8988T (cell line): ENCODE measurements around the gene EXPH5.

Experiments
- DNase-seq: peaks from one replicate; pipeline ENCODE4 v3.0.0; 2011

The EXPH5 gene

DNA sequence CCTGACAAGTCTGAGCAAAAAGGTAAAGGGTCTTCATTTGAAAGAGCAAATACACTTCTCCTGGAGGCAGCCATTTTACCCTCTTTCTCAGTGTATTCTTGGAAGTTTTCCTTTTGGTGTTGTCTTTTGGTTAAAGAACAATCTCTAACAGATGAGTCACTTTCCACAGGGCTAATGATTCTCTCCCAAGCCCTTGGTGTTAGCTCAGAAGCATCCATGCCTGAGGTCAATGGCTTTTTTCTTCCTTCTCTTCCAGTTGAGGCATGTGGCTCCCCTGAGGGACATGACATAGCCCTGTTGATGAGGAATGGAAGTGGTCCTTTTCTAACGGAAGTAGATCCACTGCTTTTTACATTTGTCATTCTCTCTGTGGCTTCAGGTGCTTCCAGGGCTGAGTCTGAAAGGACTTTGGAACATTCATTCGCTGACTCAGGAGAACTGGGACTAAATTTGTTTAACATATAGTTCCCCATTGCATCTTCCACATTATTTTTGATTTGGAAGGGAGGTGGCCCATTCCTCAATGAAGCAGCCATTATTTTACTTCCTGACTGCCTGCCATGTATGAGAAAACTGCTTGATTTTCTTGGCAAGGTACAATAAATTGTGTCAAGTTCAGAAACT is 81.6 kb downstream of the EXPH5 start:
- no peak for DNase-seq

GRCh38 chr11:108508653-108509593 is 84.6 kb downstream of the EXPH5 start:
- no peak for DNase-seq

DNA sequence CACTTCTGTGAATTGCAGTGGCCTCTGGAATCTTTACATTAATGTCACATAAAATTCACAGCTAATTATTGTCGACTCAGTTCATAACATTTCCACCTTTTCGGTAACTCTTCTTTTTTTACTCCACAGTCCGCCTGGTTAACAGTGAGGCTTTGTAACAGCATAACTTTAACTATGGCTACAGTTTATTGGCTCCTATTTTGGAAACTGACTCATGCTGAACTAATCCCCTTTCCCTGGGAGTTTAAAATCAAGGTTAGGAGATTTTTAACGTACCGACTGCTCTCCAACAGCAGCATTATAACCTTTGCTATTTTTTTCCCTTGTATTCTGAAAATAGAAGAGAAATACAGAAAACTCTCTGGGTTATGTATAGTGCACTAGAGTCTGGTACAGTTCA is 92.2 kb downstream of the EXPH5 start:
- no peak for DNase-seq

GRCh38 chr11:108500721-108501120 is 92.8 kb downstream of the EXPH5 start:
- no peak for DNase-seq

DNA sequence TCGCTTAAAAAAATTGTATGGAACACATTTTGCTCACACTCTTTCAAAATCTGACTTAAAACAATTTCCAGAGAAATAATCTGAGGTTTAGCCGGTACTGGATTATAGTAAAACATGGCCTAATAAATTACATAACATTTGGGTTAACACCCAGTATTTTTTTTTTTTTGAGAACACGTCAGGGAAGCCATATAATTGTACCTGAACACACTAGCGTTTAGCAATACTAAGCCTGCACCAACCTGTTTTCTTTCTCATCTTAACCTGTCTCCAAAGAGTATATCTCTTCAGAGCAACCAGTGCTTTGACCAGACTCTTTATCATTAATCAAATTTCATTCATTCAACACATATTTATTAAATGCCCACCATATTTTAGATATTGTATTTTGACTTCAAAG is 93.4 kb downstream of the EXPH5 start:
- no peak for DNase-seq

DNA sequence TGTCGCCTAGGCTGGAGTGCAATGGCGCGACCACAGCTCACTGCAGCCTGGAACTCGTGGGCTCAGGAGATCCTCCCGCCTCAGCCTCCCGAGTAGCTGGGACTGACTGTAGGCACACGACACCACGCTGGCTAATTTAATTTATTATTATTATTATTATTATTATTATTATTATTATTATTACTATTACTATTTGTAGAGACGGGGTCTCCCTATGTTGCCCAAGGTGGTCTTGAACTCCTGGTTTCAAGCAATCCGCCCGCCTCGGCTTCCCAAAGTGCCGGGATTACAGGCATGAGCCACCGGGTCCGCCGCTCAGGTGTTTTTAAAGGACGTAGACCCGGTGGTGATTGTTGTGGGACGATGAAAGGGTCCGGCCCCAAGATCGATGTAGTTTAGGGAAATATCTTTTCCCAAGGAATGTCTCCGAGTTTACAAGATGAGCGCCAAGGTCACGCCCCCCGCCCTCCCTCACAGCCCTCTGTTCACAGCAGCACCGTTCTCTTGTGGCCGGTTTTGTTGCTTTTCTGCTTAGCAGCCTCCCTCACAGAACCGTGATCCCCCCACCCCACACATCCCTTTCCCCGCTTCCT is 94.7 kb downstream of the EXPH5 start:
- no peak for DNase-seq

DNA sequence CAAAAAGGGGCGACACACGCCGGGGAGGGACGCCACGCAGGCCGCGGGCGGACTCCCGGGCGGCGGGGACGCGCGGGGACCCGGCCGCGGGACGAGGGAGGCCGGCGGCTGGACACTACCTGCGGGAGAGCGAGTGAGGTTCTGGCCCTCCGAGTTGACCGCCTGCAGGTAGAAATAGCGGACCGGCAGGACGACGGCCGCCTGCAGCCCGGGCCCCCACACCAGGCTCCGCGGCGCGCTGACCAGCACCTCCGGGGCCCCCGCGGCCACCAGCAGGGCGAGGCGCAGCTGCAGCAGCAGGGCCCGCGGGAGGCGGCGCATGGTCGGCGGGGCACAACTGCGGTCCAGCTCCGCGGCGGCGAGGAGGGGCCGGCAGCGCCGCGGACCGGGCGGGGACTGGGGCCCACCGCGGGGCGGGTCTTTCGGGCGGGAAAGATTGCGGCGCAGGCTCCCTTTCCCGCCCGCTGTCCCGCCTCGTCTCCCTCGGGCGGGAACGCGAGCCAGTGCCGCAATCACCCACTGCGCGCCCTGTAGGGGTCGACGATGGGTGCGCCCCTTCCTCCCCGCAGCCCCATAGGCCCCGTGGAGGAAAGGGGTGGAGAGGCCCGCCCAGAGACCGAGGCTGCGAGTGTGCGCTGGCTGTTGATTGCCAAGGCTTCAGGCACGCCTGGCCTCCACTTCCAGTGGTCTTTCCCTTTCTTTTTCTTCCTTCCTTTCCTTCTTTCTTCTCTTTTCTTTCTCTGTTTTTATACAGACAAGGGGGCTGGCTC is 95.3 kb downstream of the EXPH5 start, which contains the start of gene POGLUT3:
POGLUT3 (minus strand) TSS at position 339 of the 770 bp plus-strand sequence; CDS start at position 321, 18 bp downstream.
- peak; percentile 79 for DNase-seq

- DNase-seq: peak; percentile 83
Measured at GRCh38 chr11:108497317-108498045, 96.1 kb downstream of the EXPH5 start.

DNA sequence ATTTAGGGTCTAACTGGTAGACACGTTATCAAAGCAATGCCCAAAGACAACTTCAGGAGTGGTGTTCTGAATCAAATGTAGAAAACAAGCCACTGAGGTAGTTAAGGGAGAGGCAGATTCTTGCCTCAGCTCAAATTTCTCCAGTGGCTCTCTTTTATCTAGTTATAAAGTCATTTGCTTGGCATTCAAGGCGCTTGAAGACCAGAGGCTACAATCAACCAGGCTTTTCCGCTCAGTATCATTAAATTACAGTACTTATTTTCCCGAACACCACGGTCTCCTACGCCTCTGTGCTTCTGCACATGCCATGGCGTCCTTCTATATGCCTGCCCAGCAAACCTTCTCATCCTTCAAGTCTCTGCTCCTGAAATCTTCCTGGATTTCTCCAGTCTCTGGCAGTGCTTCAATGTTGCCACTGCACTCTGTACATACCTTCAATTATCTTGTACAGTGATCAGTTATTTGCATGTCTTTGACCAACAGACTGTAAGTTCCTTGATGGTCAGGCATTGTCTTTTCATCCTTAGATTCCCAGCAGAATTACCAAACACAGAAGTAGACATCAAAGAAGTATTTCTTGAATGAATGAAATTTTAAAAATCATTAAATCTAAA is 96.8 kb downstream of the EXPH5 start:
- no peak for DNase-seq

GRCh38 chr11:108495326-108495725 is 98.2 kb downstream of the EXPH5 start:
- no peak for DNase-seq

- no peak for DNase-seq
Measured at GRCh38 chr11:108494182-108494581, 99.4 kb downstream of the EXPH5 start.

DNA sequence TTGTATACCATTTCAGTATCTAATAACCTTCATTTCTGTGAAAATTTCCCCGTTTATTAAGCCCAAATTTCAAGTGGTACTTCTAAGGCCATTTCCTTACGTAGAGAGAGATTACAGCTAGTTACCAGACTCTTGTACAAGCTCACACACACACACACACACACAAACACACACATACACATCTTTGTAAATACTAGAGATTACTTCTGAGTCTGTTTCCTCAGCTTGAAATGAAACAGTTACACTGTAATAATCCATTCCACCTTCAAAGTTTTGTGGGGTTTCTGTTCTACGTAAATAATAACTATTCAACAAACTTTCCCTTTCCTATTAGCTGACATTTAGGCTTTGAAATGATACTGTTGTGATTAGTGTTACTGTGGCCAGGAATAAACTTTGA is 101.6 kb downstream of the EXPH5 start:
- no peak for DNase-seq

GRCh38 chr11:108486828-108487227 is 106.7 kb downstream of the EXPH5 start:
- DNase-seq: no peak

DNA sequence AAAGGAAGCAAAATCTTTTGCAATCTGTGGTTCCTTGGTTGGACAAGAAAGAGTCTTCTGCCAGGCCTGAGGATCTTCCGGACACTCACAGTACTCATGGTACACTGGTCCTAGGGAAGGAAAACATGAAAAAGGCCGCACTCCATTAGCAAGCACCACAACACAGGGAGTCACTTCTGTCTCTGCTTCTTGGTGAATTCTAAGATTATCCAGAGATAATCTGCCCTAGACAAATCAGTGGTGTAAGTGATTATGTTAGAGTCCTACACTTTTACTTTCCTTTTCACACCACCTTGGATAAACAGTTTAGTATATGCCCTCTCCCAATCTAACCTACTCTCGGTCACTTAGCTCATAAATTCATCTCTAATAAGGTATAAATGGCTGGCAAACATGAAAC is 107.2 kb downstream of the EXPH5 start:
- no peak for DNase-seq

DNA sequence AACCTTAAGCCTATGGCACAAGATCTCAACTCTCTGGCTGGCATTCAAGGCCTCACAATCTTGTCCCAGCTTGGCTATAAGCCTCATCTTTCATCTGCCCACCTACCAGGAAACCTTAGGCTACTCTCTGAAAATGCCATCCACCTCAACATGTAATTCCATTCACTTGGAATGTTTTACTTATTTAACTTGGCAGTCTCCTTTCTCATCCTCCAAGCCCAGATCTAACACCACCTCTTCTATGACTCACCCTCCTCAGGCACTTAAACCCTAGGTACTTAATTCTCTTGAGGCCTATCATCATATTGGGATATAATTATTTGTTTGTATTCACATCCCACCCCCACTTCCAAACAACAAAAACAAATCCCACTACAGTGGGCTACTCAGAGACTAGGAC is 110.4 kb downstream of the EXPH5 start:
- DNase-seq: no peak

DNA sequence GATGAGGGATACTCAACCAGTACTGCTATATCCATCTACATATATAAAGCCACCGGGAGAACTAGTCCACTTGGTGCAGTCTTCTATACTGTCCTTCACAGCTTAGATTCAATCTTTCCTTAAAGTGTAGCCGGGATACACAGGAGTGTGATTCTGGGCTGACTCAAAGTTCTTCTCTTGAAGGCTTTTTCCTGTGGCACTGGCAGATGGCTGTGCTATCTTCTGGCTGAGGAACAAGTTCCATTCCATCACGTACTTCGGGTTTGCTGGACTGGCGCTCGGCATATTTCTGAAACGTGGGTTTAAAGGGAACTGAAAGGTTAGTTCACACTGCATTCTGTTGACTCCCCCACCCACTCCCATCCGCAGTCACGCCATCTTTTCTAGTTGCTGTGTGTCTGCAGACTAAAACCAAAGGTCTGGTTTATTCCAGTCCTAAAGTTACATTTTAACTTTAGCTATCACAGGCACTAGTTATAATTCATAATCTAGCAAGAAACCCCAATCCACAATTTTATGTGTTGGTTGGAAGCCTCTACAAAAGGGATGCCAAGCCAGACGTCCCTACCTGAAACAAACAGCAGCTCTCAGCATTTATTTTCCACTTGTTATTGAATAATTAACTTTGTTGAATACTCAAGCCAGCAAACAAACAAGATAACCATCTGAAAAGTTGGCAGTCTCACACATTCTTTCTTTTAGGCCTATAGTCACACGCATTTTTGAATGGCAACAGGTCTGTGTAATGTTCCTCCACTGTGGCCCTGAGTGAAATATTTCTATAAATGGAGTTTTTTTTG is 118.7 kb downstream of the EXPH5 start:
- no peak for DNase-seq

DNA sequence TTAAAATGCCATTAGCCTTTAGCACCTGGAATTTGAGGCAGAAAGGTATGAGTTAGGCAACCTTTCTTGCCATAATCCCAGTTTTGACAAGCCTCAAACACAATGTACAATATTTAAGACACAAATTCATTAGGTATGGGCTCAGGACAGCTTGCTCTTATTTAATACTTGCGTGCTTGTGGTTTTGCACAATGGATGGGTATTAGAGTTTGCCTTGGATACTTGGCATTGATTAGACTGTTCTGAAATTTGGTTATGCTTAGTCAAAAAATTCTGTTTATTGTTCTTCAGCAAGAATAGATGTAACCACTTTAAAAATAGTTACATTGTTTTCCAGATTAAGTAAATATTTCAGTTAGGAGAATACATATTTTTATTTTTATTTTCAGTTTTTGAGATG is 120.9 kb downstream of the EXPH5 start:
- DNase-seq: no peak

DNA sequence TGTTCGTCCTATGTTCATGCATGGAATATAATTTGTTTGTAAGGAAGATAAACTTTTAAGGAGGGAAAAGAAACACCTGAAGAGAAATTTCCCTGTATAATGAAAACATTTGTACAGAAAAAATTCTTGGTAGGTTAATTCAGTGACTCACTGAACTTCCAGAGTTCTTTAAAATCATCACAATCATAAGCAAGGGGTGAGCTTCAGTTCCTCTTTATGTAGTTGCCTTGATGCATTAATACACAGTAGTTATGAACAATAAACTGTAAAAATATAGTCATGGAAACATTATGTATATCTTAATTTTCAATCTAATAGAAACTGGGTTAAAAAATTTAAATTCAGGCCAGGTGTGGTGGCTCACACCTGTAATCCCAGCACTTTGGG is 125.1 kb downstream of the EXPH5 start:
- DNase-seq: no peak

DNA sequence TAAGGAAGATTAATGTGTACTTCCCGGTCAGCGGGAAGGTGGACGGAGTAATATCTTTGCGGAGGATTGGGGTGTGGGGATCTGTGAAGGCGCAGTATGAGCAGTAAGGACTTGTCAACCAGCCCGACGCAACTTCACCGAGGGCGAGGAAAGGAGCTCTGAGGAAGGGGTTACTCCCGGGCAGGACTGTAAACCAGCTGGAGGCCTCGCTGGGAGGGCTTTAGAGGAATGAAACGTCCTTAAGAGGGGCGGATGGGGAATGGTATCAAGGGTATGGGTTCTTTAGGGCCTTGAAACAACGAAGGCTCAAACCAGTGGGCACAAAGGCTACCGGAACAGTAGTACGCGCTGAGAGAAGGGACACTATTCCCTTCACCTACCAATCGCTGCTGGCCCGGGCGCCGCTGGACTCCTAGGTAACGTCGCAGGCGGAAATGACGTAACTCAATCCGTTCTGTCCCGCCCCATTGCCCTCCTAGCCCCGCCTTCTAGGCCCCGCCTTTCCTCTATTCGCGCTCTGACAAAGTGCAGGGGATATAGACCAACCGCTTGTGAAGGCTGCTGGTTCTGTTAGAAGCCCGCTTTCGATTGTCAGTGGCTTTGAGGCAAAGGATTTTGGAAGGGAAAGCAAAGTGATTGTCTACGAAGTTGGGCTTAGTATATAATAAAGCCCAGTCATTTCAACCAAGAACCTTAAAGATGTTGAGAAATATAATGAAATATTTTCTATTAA is 126.3 kb downstream of the EXPH5 start, which contains the start of gene C11orf65:
C11orf65 (minus strand) TSS at position 439 of the 733 bp plus-strand sequence. CDS start 5,970 bp downstream, outside the sequence.
- peak; percentile 62 for DNase-seq

DNA sequence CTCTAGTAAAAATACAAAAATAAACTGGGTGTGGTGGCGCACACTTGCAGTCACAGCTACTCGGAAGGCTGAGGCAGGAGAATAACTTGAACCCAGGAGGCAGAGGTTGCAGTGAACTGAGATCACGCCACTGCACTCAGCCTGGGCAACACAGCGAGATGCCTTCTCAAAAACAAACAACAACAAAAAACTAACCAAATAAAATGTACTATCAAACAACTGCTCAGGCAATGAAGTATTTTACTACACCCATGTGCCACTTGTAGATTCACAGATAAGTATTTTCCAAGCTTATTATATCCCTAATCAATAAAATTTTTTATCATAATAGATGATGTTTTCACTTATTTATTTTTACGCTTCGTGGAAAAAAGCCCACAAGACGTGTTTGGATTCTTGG is 127.2 kb downstream of the EXPH5 start:
- DNase-seq: no peak
